ENCODE measurements around the gene NLRP9. TPM values are rescaled to one million over a fixed set of nuclear protein-coding genes. Genes with fewer than 3 reads are reported as not detected.

NLRP9 gene
- polyA plus RNA-seq, 1 donor from 2014 or later: not detected

DNA sequence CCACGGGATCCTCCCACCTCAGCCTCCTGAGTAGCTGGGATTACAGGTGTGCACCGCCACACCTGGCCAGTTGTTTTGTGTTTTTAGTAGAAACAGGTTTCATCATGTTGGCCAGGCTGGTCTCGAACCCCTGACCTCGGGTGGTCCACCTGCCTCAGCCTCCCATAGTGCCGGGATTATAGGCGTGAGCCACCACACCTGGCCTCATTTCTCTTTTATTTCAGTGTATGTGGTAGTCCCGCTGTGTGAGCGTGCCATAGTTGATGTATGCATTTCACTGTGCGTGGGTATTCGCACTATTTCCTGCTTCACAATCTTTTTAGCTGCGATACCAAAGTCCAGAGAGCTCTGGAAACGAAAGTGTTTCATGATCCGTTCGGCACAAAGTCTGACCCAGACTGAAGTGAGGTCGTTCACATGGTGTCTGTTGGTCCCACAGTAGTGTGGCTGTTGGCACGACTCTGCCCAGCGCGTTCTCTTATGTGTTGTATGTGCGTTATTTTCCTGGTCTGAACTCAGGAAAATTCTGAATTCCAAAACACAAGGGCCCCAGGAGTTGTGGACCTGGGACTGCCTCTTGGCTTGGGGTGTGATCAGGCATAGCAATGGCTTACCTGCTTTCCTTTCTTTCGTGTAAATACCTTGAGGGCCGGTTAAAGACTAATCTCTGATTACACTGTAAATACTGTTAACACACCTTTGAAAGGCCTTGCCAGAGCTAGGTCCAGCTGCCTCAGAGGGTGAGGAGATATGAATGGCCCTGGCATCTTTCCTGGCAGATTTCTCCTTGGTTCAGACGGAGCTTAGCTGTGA lies 54.5 kb downstream of the NLRP9 start:
- H3K4me2 ChIP-seq (ENCODE audit: low read length): no peak overlapping the region
- H3K9ac ChIP-seq (ENCODE audit: low read length): no peak overlapping the region
- no peaks in the 10 kb centered on the region for H3K9me3 ChIP-seq (ENCODE audit: low read length)
- H3K27ac ChIP-seq (ENCODE audit: low read length): no peak overlapping the region
- H3K4me3 ChIP-seq (ENCODE audit: low read length): no peak overlapping the region
- H2AFZ ChIP-seq (ENCODE audit: low read depth, low read length): no peak overlapping the region
- no peaks in the 10 kb centered on the region for H4K20me1 ChIP-seq (ENCODE audit: insufficient read depth)
- TF ChIP-seq EP300 (conservative IDR thresholded peaks at IDR 0.05; ENCODE audit: poor library complexity, severe bottlenecking): no peak
- no peak for TF ChIP-seq TAF1 (IDR thresholded peaks at IDR 0.05; ENCODE audit: low read depth)
- TF ChIP-seq EZH2 (IDR thresholded peaks at IDR 0.05; ENCODE audit: borderline replicate concordance, insufficient read depth, low read length, poor library complexity, severe bottlenecking): no peak
- no peak for TF ChIP-seq POLR2AphosphoS5 (IDR thresholded peaks at IDR 0.05)
- no peak for TF ChIP-seq MXI1 (conservative IDR thresholded peaks at IDR 0.05; ENCODE audit: poor library complexity, severe bottlenecking)
- no peaks in the 10 kb centered on the region for H3K27me3 ChIP-seq (ENCODE audit: insufficient read depth, low read depth, low read length)
- no peaks in the 10 kb centered on the region for H3K9me2 ChIP-seq (ENCODE audit: insufficient read depth, low read length)
- H3F3A ChIP-seq (ENCODE audit: insufficient read depth, low read length, poor library complexity, severe bottlenecking): no peaks in the 10 kb centered on the region
- peaks cover 8% of the 10 kb centered on the region for H3K36me3 ChIP-seq (ENCODE audit: insufficient read depth, low read length)
- H3K79me2 ChIP-seq (replicated peaks; ENCODE audit: insufficient read depth, low read length): peaks cover 19% of the 10 kb centered on the region

GRCh38 chr19:55681131-55682092 lies 56.8 kb downstream of the NLRP9 start:
- Histone ChIP-seq H3K36me3 (ENCODE audit: insufficient read depth, low read length) (peaks cover 8% of the 10 kb centered on the region), H3K9ac (ENCODE audit: low read length) (no peak overlapping the region), H3K9me2 (ENCODE audit: insufficient read depth, low read length) (no peaks in the 10 kb centered on the region), H4K20me1 (ENCODE audit: insufficient read depth) (no peaks in the 10 kb centered on the region), H3K27ac (ENCODE audit: low read length) (no peak overlapping the region), H3K79me2 (replicated peaks; ENCODE audit: insufficient read depth, low read length) (peaks cover 40% of the 10 kb centered on the region), H3K4me3 (ENCODE audit: low read length) (no peak overlapping the region), H3K4me2 (ENCODE audit: low read length) (no peak overlapping the region), H2AFZ (ENCODE audit: low read depth, low read length) (no peak overlapping the region), H3F3A (ENCODE audit: insufficient read depth, low read length, poor library complexity, severe bottlenecking) (no peaks in the 10 kb centered on the region), H3K9me3 (ENCODE audit: low read length) (no peaks in the 10 kb centered on the region), H3K27me3 (ENCODE audit: insufficient read depth, low read depth, low read length) (no peaks in the 10 kb centered on the region)
- TF ChIP-seq EP300 (conservative IDR thresholded peaks at IDR 0.05; ENCODE audit: poor library complexity, severe bottlenecking) (no peak), EZH2 (IDR thresholded peaks at IDR 0.05; ENCODE audit: borderline replicate concordance, insufficient read depth, low read length, poor library complexity, severe bottlenecking) (no peak), SMC3 (conservative IDR thresholded peaks at IDR 0.05; ENCODE audit: poor library complexity) (no peak), POLR2AphosphoS5 (IDR thresholded peaks at IDR 0.05) (no peak), CTCF (IDR thresholded peaks at IDR 0.05; ENCODE audit: poor library complexity, severe bottlenecking) (no peak), MXI1 (conservative IDR thresholded peaks at IDR 0.05; ENCODE audit: poor library complexity, severe bottlenecking) (no peak), REST (IDR thresholded peaks at IDR 0.05; ENCODE audit: borderline replicate concordance) (no peak), RAD21 (conservative IDR thresholded peaks at IDR 0.05) (no peak), TAF1 (IDR thresholded peaks at IDR 0.05; ENCODE audit: low read depth) (no peak)
